Activated CD4-positive, CD25-positive, alpha-beta regulatory T cell treated with anti-CD3 and anti-CD28 coated beads, Interleukin-2, amount 50 U/mL, for 24 hours (primary cell): Measurements from ENCODE around the gene PRKCE.

ENCODE experiments used
- ATAC-seq, 2 donors: fragments of 150-1000 bp; cut with Tn5 transposase; one replicate each; pipeline ENCODE4 v1.10.0; 2021; ENCODE audit warnings: mild to moderate bottlenecking in 1 of 2, moderate library complexity in 1 of 2

Gene PRKCE

DNA sequence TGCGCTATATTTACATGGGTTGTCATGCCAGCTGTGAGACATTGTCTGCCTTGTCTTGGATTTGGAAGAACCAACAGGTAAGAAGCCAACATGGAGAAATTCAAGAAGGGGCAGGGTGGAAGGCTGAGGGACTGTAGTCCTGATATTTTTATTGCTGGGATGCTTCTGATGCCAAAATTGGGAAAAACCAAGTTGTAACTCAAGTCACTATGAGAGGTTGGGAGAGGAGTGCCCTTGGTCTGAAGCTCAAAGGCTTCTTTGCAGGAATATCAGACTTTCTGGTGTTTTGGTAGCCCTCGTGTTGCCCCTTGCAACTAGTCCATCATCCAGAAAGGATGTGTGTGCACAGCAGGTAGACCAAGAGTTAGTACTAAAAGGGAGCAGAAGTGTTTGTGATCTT lies 351.5 kb downstream of the PRKCE start:
- ATAC-seq, result no peak

GRCh38 chr2:46003903-46004473 lies 352.5 kb downstream of the PRKCE start:
- ATAC-seq, result no peak

DNA sequence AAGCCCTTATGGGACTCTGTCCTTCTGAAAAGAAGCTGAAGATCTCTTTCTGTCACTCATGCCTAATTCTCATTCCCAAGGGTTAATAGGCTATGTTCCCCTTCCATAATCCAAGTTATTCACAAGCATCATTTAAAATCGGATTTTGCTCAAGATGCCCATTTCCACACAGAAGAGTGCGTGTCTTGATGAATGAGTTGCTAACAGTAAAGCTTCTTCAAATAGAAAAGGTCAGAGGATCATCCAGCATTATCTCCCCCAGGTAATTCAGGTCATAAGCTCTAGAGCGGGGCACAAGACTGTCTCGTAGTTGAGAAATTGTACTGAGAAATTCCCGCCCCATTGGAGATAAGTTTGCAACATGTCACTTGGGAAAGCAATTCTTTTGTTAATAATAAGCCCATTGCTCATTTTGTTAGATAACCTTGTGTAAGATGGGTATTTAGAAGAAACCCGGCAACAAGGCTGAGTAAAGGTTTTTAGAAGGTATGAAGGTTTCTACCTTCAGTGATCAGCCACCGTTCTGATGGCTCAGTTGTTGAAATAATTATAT lies 355.1 kb downstream of the PRKCE start:
- no peak for ATAC-seq

DNA sequence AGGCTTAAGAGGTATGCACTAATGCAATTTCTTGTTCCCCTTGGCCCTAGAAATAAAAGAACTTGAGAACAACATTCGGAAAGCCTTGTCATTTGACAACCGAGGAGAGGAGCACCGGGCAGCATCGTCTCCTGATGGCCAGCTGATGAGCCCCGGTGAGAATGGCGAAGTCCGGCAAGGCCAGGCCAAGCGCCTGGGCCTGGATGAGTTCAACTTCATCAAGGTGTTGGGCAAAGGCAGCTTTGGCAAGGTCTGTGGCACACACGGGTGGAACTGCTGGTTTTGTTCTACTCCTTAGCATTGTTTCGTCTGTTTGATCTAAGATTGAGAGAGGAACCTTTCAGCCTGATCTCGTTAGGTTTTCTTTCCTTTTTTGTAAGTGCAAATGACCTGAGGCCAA lies 355.9 kb downstream of the PRKCE start:
- no peak for ATAC-seq

DNA sequence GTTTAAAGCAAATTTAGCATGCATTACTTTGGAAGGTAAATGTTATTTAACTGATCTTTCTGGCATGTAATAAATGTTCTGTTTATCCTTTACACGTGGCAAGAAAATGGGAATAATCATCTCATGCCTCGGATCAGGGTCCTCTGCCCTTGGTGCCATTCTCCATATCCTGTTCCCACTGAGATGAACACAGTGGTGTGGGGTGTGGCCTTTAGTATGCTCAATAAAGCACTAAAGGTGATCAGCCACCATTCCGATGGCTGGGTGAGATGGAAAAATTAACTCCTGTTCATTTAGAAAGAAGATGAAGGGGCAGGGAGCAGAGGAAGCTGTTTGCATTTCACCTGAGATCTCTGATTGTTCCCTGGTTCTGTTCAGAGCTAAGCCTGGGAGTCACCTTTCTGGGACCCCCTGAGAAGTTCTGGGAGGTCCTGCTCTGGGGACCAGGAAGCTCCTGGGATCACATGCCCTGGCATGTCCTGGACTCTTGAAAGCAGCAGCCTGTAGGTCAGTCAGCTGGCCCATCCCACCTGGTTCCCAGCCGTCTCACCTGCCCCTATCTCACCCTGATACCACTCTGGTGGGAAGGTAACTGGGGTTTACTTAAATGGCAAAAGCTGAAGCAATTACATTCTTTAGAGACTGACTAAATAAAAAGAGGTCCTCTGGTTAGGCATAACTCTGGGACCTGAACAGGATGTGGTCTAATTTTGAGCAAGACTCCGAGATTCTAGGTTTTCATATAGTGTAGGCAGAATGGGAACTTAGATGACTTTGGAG lies 356.8 kb downstream of the PRKCE start:
- ATAC-seq, result no peak

DNA sequence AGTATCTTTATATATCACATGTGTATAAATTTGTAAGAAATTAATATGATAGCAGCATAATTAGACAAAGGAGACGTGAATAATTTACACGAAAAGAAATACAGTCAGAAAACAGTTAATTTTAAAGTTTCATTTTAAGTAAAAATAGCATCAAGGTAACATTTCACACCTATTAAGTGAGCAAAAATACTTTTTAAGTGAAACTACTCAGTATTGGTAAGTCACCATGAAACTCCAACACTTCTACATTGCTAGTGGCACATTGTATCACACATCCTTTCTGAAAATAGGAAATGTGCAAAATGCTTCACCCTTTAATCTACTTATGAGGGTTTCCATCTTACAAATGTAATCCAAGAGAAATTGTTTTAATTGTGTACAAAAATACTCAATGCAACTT lies 357.8 kb downstream of the PRKCE start:
- ATAC-seq, result no peak

GRCh38 chr2:46009772-46010171 lies 358.3 kb downstream of the PRKCE start:
- no peak for ATAC-seq

GRCh38 chr2:46010223-46010924 lies 358.9 kb downstream of the PRKCE start:
- ATAC-seq, result no peak

GRCh38 chr2:46010925-46011490 lies 359.5 kb downstream of the PRKCE start:
- peak in 1 of 2 donors; percentile 32 for ATAC-seq

DNA sequence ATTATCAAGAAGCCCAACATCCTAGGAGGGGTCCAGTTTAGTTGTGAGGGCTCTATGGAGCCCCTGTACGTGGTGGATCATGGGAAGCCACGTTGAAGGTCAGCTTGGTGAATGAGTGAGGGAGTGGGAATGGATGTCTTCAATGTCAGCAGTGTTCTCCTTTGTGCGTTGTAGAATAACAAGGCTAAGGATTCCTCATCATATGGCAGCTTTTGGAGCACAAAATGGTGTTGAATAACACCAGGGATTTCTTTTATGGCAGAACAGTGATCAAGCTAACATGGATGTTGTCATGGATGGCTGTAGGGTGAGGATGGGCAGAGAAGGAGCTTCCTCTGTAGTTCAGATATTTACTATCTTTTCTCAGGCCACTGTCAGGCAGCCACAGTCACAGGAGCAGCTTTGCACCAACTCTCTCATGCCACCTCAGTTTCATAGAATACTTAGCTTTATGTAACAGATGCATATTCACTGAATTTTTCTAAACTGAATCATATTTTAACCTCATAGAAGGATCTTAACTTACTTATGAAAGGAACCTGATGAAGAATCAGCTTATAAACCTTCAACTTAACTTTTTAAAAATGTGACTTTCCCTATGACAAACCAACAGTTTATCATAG lies 361.3 kb downstream of the PRKCE start:
- ATAC-seq, result no peak

- ATAC-seq, result no peak
Observed at GRCh38 chr2:46013726-46014125, 362.3 kb downstream of the PRKCE start.

DNA sequence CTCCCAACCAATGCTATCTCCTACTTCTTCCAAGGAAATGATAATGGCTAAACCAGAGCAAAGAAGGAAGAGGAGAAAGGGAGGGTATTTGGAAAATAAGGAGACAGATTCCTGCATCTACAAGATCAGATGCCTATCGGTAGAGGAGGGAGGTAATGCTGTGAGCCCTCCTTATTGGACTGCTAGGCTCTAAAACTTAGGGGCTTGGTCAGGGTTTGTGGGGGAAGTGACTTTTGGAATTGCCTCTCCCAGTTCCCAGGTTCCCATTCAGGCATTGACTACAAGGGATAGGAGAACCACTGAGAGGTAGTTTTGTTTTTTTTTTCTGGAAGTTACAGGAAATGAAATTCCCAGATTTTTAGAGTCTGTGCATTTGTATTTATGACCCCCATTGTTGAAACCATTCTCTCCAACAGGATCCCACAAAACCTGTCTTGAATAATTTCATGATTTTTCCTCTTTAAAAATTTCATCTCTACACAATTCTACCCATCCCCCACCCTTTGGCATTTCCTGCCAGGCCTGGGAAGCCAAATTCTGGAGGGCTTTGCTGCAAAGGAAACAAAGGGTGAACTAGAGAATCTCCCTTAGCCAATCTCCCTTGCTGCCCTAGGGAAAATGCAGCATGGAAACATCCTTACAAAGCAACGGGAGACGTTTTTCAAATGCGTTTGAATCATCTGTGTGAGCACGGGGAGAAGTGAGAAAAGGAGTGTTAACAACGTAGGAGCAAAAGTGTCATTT lies 363.6 kb downstream of the PRKCE start:
- no peak for ATAC-seq

- no peak for ATAC-seq
Observed at GRCh38 chr2:46015671-46016070, 364.2 kb downstream of the PRKCE start.

GRCh38 chr2:46016091-46016490 lies 364.6 kb downstream of the PRKCE start:
- ATAC-seq, result no peak

DNA sequence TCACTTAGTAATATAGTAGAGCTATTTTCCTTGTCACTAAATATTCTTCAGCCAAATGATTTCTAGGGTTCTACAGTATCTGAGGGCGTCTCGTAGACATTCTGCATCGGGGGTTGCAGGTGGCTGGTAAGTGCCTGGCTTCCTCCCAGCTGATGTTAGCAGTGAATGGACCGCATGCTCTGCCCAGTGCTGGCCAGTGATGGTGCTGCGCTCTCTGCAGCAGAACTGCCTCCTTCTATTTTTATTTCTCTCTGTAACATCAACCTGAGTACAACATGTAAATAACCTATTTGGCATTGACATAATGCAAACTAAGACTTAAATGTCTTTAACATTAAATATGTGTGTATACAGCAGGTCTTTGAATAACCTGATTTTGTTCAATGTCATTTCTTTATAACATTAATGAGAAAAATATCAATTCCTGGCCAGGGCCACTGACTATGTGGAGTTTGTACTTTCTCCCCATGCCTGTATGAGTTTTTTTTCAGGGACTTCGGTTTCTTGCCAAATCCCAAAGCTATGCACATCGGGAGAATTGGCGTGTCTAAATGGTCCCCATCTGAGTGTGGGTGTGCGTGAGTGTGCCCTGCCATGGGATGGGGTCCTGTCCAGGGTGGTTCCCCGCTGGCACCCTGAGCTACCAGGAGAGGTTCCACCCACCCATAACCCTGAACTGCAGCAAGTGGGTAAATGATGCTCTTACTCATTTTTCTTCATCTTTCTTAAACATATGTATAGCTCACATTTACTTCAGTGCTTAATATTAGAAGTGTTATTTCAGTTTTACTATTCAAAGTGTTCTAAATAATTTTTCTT lies 367.5 kb downstream of the PRKCE start:
- peak; percentile 58 to 83 for ATAC-seq

GRCh38 chr2:46020416-46020815 lies 368.9 kb downstream of the PRKCE start:
- ATAC-seq, result no peak

DNA sequence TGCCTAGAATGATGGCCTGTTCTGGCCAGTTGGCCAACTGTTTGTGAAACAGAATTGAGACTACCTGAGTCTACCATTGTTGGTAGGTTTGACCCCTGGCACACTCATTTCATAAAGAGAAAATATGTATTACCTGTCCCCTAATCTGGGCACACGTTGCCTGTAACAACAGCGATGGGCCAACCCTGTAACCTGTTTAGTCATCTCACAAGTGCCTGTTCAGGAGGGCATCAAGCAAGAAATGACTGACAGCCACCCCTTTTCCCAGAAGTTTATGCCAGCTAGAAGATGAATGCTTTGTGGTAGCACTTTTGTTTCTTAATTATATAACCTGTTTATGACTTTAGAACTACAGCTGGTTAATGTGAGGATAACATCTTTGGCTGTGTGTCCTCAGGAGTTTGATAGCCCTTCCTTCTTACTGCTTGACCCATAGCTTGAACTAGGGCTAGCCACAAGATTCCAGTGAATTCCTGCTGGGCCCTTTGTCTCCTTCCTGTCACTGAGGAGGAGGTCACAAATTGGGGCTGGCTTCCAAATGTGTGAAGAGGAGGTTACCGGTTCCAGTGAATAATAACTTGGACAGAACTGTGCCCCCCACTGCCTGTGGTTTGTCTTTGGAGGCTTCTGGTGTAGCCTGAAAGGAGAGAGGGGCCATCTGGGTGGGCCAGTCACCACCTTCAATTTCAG lies 371.8 kb downstream of the PRKCE start:
- ATAC-seq, result no peak

GRCh38 chr2:46024146-46024779 lies 372.8 kb downstream of the PRKCE start:
- no peak for ATAC-seq

GRCh38 chr2:46025081-46025480 lies 373.6 kb downstream of the PRKCE start:
- no peak for ATAC-seq

GRCh38 chr2:46025676-46026075 lies 374.2 kb downstream of the PRKCE start:
- ATAC-seq, result no peak
